GM18508 (cell line): ENCODE results near the gene NEDD4L.

Experiments used
- ATAC-seq: cut with Tn5 transposase; IDR thresholded peaks from one replicate; pipeline ENCODE4 v1.9.1; 2021; ENCODE audit warnings: moderate number of reproducible peaks; ENCODE audit not compliant: insufficient read depth, unreplicated experiment

The NEDD4L gene

GRCh38 chr18:58354051-58354450, 310.0 kb downstream of the NEDD4L start:
- ATAC-seq = no peak

- ATAC-seq = no peak
Observed at GRCh38 chr18:58354791-58355190, 310.8 kb downstream of the NEDD4L start.

GRCh38 chr18:58355243-58355642, 311.2 kb downstream of the NEDD4L start:
- no peak for ATAC-seq

- ATAC-seq = no peak
Observed at GRCh38 chr18:58359218-58359617, 315.2 kb downstream of the NEDD4L start.

GRCh38 chr18:58359620-58360019, 315.6 kb downstream of the NEDD4L start:
- no peak for ATAC-seq

GRCh38 chr18:58360324-58360723, 316.3 kb downstream of the NEDD4L start:
- ATAC-seq = no peak

- ATAC-seq = no peak
Observed at GRCh38 chr18:58361212-58361611, 317.2 kb downstream of the NEDD4L start.

- no peak for ATAC-seq
Observed at GRCh38 chr18:58362027-58362575, 318.1 kb downstream of the NEDD4L start.

- no peak for ATAC-seq
Observed at GRCh38 chr18:58362829-58363271, 318.8 kb downstream of the NEDD4L start.

- no peak for ATAC-seq
Observed at GRCh38 chr18:58363767-58364540, 319.9 kb downstream of the NEDD4L start.

- ATAC-seq = no peak
Observed at GRCh38 chr18:58364876-58365528, 321.0 kb downstream of the NEDD4L start.

GRCh38 chr18:58367425-58368140, 323.6 kb downstream of the NEDD4L start:
- ATAC-seq = no peak

- ATAC-seq = no peak
Observed at GRCh38 chr18:58369616-58370015, 325.6 kb downstream of the NEDD4L start.

- ATAC-seq = no peak
Observed at GRCh38 chr18:58370038-58370580, 326.1 kb downstream of the NEDD4L start.

GRCh38 chr18:58370612-58371011, 326.6 kb downstream of the NEDD4L start:
- no peak for ATAC-seq

- no peak for ATAC-seq
Observed at GRCh38 chr18:58373481-58373880, 329.5 kb downstream of the NEDD4L start.

- no peak for ATAC-seq
Observed at GRCh38 chr18:58375051-58375450, 331.0 kb downstream of the NEDD4L start.

GRCh38 chr18:58378411-58379379, 334.7 kb downstream of the NEDD4L start:
- no peak for ATAC-seq

GRCh38 chr18:58379443-58379842, 335.4 kb downstream of the NEDD4L start:
- no peak for ATAC-seq
